Stimulated activated CD8-positive, alpha-beta memory T cell treated with anti-CD3 and anti-CD28 coated beads, Interleukin-2, amount 100 ng/mL, for 48 hours (primary cell): ENCODE measurements around the gene PGAP3.

Experiments used
- DNase-seq, 2 donors: peaks; one replicate each; pipeline ENCODE4 v3.0.0-alpha.2; 2020; ENCODE audit warnings: low read depth in 2 of 2

PGAP3 gene

DNA sequence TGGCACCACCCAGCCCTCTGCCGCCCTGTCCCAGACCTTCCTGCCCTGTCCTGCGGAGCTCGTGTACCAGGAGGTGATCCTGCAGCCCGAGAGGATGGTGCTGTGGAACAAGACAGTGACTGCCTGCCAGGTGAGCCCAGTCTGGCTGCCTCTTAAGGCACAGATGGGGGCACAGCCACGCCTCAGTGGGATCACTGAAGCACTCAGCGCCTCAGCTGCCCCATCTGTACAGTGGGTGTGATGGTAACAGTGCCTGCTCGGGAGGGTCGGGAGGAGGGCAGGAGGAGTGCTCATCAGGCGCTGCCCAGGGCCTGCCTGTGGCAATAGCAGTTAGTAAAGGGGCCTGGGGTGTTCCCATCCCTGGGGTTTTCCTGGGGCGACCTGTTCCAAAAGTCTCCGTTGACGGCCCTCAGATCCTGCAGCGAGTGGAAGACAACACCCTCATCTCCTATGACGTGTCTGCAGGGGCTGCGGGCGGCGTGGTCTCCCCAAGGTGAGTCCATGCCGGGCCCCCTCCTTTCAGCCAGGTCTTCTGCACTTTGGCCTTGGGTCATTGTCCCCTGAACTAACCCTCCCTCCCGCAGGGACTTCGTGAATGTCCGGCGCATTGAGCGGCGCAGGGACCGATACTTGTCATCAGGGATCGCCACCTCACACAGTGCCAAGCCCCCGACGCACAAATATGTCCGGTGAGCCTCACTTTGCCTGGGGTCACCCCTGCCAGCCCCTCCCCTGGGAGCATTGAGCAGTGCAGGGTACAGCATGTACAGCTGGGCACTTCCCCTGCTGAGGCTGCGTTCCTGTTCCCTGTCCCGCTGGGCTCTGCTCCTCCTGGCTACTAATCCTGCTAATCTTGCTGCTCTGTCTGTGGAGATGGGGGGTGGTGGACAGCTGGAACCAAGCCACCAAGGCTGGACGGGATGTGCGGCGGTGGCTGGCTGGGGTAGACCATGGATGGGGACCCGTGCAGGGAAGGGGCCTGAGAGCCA lies 27.2 kb downstream of the PGAP3 start:
- no peak for DNase-seq

DNA sequence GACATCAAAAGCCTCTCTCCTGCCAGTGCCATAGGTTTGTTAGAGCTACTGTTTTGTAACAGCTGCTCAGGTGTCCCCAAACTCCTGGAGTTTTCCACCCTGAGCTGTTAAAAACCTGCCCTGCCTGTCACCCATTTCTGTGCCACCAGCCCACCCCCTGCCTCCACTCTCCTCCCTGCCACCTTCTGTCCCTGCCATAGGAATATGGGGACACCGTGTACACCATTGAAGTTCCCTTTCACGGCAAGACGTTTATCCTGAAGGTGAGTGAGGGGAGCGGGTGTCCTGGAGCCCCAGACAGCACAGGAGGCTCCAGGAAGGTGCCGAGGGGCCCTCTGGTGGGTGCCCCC lies 27.9 kb downstream of the PGAP3 start:
- no peak for DNase-seq

DNA sequence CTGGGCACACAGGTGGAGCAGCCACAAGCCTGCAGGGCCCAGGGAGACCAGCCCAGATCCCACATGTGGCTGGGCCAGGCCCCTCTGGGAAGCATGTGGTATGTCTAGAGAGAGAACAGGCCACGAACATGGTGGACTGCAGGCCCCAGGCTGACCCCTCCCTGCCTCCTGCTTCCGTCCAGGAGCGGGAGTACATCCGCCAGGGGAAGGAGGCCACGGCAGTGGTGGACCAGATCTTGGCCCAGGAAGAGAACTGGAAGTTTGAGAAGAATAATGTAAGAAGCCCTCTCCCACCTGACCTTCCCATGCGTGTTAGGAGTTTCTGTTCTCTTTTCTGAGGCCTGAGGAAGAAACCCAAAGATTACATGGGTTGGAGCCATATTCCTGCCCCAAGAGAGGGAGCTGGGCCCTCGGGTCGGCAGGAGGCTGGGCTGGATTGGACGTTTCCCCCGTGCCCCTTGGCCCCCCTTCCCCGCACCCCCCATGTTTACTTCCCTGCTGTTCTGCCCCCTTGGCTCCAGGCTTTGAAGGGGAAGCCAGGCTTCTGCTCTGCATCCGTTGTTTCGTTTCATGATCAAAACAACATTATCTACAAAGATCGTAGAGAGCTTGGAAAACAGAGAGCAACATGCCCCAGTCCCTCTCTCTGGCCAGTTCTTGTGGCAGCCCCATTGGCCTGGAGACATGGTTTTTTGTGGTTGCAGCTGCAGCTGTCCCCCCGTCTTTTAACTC lies 28.4 kb downstream of the PGAP3 start:
- DNase-seq = no peak

GRCh38 chr17:39658760-39659159 lies 29.1 kb downstream of the PGAP3 start:
- DNase-seq = no peak

- no peak for DNase-seq
Observed at GRCh38 chr17:39658346-39658745, 29.5 kb downstream of the PGAP3 start.

- DNase-seq = no peak
Observed at GRCh38 chr17:39655105-39655504, 32.8 kb downstream of the PGAP3 start.

- peak; percentile 65 to 78 for DNase-seq
Observed at GRCh38 chr17:39653662-39654331, 34.1 kb downstream of the PGAP3 start.

- DNase-seq = no peak
Observed at GRCh38 chr17:39653316-39653661, 34.6 kb downstream of the PGAP3 start.

- DNase-seq = no peak
Observed at GRCh38 chr17:39652587-39653315, 35.1 kb downstream of the PGAP3 start.

- DNase-seq = no peak
Observed at GRCh38 chr17:39651923-39652586, 35.8 kb downstream of the PGAP3 start.

- DNase-seq = no peak
Observed at GRCh38 chr17:39650121-39650579, 37.7 kb downstream of the PGAP3 start.

DNA sequence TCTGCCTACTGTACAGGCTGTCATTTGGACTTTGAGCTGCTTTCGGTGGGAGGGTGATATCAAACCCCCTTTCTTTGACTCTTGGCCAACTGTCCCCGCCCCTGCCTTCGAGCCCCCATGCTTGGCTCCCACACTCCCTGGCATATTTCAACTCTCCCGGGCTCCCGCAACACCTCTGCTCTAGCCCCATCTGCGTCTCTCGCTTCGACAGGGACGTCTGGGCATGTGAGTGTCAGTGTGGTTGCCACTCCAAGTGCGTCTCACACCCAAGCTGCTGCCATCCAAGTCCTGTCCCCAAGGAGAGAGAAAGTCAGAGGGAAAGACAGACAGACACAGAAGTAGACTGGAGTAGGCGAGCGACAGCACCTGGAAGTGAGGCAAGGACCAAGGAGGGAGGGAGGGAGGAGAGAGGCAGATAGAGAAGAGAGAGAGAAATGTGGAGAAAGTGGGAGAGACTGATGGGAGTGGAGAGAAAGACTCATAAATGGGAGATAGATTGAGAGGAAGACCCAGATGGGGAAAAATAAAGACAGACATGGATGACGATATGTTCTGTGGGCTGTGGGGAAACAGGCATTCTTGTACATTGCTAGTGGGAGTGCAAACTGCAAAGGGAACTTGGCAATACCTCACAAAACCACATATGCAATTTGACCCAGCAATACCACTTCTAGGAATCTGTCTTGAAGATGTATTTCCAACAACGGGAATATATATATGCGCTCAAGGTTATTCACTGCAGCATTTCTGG lies 39.1 kb downstream of the PGAP3 start:
- DNase-seq = no peak

GRCh38 chr17:39647256-39647655 lies 40.6 kb downstream of the PGAP3 start:
- DNase-seq = no peak

DNA sequence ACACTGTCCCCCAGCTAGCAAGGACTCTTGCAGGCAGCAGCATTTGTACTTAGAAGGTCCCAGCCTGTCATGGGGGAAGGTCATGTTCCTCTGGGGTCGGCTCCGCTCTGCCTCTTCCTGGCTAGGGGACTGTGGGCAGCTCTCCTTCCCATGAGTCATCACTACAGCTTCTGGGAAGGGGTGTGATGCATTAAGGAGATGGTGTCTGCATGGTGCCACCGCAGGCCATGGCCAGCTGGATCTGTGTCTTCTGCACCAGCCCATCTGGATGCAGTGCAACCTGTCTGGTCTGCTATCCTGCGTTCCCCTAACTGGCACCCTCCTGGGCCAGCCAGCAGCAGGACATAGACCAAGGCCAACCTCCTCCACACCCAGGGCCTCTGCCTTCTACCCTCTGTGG lies 44.6 kb downstream of the PGAP3 start:
- no peak for DNase-seq

GRCh38 chr17:39642291-39643074 lies 45.4 kb downstream of the PGAP3 start:
- no peak for DNase-seq

- no peak for DNase-seq
Observed at GRCh38 chr17:39641883-39642282, 46.0 kb downstream of the PGAP3 start.

DNA sequence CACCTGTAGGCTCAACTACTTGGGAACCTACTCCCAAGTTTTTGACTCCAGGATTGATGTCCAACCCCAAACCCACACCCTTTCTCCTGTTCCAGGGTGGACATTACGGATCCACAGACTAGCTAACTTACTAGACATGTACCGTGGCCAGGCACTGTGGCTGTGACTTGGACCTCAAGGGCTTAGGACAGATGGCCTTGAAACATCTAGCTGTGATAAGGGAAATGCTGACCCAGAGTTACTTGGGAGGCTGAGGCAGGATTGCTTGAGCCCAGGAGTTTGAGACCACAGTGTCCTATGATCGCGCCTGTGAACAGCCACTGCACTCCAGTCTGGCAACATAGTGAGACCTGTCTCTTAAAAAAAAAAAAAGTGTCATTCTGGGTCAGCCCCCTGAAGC lies 46.8 kb downstream of the PGAP3 start:
- no peak for DNase-seq

- DNase-seq = no peak
Observed at GRCh38 chr17:39640591-39641031, 47.2 kb downstream of the PGAP3 start.
